Stomach (tissue), 4 donors: ENCODE measurements around the gene PCK2.

ENCODE experiments used
- POLR2AphosphoS5 ChIP-seq, 3 donors: sonication (generic); formaldehyde crosslinking; IDR thresholded peaks; one replicate each; pipeline ENCODE4 v1.6.1; 2016; ENCODE audit warnings: antibody characterized with exemption in 3 of 3
- TF ChIP-seq, protein P1 (sequence below), 7 experiments: fragments of 450-650 bp in 4 of 7; fragments of 200-600 bp in 3 of 7; sonication (generic) in 3 of 7; IDR thresholded peaks; one replicate each; pipeline ENCODE4 v1.5.1; 2016 to 2019; ENCODE audit warnings: antibody characterized with exemption in 7 of 7, control low read depth in 2 of 7, mild to moderate bottlenecking in 1 of 7

DNA sequence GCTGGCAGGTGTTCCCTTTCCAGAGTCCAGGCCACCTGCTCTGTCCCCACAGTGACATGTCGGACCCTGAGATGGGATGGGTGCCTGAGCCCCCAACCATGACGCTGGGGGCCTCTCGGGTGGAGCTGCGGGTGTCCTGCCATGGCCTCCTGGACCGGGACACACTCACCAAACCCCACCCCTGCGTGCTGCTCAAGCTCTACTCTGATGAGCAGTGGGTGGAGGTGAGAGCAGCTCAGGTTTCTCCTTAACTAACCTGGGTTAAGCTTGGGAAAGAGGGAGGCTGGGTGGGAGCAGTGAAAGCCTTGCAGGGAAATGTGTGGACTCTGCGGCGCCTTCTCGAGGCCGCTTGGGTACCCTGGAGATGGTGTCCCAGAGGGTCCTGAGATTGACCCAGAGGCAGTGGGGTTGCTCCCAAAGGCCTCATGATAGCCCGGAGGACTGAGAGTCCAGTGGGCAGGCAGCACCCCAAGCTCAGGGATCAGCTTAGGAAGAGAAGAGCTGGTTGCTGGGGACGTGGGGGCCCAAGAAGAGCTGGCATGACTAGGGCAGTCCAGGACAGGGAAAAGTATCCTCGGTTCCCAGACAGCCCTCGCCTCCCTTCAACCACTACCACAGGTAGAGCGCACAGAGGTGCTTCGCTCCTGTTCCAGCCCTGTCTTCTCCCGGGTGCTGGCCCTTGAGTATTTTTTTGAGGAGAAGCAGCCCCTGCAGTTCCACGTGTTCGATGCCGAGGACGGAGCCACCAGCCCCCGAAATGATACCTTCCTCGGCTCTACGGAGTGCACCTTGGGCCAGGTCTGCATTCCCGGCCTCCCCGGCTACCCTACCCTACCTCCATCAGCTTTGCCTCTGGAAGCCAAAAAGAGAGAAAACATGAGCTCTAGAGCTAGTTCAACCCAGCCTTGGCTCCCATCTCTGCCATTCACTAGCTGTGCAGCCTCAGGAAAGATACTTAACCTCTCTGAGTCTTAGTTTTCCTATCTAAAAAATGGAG is 20.9 kb upstream of the PCK2 start:
- no peak for TF ChIP-seq POLR2AphosphoS5 (IDR thresholded peaks at IDR 0.05)
- TF ChIP-seq, protein P1, sequence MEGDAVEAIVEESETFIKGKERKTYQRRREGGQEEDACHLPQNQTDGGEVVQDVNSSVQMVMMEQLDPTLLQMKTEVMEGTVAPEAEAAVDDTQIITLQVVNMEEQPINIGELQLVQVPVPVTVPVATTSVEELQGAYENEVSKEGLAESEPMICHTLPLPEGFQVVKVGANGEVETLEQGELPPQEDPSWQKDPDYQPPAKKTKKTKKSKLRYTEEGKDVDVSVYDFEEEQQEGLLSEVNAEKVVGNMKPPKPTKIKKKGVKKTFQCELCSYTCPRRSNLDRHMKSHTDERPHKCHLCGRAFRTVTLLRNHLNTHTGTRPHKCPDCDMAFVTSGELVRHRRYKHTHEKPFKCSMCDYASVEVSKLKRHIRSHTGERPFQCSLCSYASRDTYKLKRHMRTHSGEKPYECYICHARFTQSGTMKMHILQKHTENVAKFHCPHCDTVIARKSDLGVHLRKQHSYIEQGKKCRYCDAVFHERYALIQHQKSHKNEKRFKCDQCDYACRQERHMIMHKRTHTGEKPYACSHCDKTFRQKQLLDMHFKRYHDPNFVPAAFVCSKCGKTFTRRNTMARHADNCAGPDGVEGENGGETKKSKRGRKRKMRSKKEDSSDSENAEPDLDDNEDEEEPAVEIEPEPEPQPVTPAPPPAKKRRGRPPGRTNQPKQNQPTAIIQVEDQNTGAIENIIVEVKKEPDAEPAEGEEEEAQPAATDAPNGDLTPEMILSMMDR (IDR thresholded peaks at IDR 0.05), result no peak
